ENCODE data around the gene CAMSAP1. TPM values are rescaled to one million over a fixed set of nuclear protein-coding genes. Genes with fewer than 3 reads are reported as not detected.
A peak's percentile ranks its signal among the peaks of the same experiment; 100 is the strongest.

The CAMSAP1 gene
- total RNA-seq, 1 experiment from 2014 or later = 52.7 TPM

- no peaks in the 10 kb centered on the region; a peak in 1 of 5 replicates for H3K9me3 Mint-ChIP-seq
- no peak overlapping the region for H3K4me2 ChIP-seq (ENCODE audit: insufficient read depth, insufficient read length, low read length)
- no peak overlapping the region for H2BK12ac ChIP-seq (ENCODE audit: insufficient read length, low read depth, low read length)
- no peak for TF ChIP-seq CTCF (conservative IDR thresholded peaks at IDR 0.05)
- H3K23me2 ChIP-seq (ENCODE audit: insufficient read length, low read depth, low read length, poor library complexity, severe bottlenecking) = no peaks in the 10 kb centered on the region
- no peak overlapping the region for H2BK120ac ChIP-seq (ENCODE audit: low read depth, low read length, poor library complexity, severe bottlenecking)
- H2AK5ac ChIP-seq (ENCODE audit: insufficient read length, low read length) = no peak overlapping the region
- no peak overlapping the region for H3K56ac ChIP-seq (ENCODE audit: insufficient read length, low read depth, low read length)
- no peaks in the 10 kb centered on the region for H3K9me3 ChIP-seq (ENCODE audit: control insufficient read depth, low read depth, low read length)
- H3K18ac ChIP-seq (ENCODE audit: insufficient read length, low read depth, low read length) = no peak overlapping the region
- H4K5ac ChIP-seq (ENCODE audit: insufficient read length, low read depth, low read length) = no peak overlapping the region
- H3K27ac Mint-ChIP-seq = peak overlapping the region; percentile 46 to 79 (median 74); a peak in 4 of 7 replicates
- H3K4me3 Mint-ChIP-seq = no peak overlapping the region
- no peak overlapping the region for H3K9ac ChIP-seq (ENCODE audit: extremely low read depth, insufficient read length, low read length)
- H4K8ac ChIP-seq (replicated peaks; ENCODE audit: insufficient read length, low read depth, low read length) = no peak overlapping the region
- H3K79me1 ChIP-seq (ENCODE audit: insufficient read depth, low read depth, low read length, poor library complexity, severe bottlenecking) = no peaks in the 10 kb centered on the region
- H3K27me3 Mint-ChIP-seq (ENCODE audit: low read depth) = no peaks in the 10 kb centered on the region; the same call in 1 of the 2 replicates
- H3K27ac ChIP-seq (ENCODE audit: insufficient read length, low read depth, low read length) = no peak overlapping the region
- peak; percentile 31 for DNase-seq
- H3K4ac ChIP-seq (ENCODE audit: low read depth, low read length) = no peak overlapping the region
- no peak overlapping the region for H3K23ac ChIP-seq (ENCODE audit: insufficient read length, low read depth, low read length)
- no peaks in the 10 kb centered on the region for H3K4me1 ChIP-seq (ENCODE audit: insufficient read depth, low read length)
- no peaks in the 10 kb centered on the region for H3K27me3 ChIP-seq (ENCODE audit: insufficient read depth, low read length)
- H4K20me1 ChIP-seq (ENCODE audit: control insufficient read depth, insufficient read depth, insufficient read length) = no peaks in the 10 kb centered on the region
- no peak overlapping the region for H3T11ph ChIP-seq (ENCODE audit: low read length)
- H2BK20ac ChIP-seq (ENCODE audit: low read depth, low read length, poor library complexity, severe bottlenecking) = no peak overlapping the region
- H3K79me2 ChIP-seq (ENCODE audit: insufficient read depth, low read length) = no peaks in the 10 kb centered on the region
- H3K36me3 Mint-ChIP-seq (ENCODE audit: insufficient read depth in 1 of 3, low read depth in 3 of 3) = peaks cover 5 to 14% (median 7%) of the 10 kb centered on the region in 3 experiments; a peak in 5 of 7 replicates
- H4K91ac ChIP-seq (ENCODE audit: insufficient read length, low read depth, low read length) = no peak overlapping the region
- peaks cover 7 to 16% of the 10 kb centered on the region in 2 experiments for H3K4me1 Mint-ChIP-seq
- H2BK15ac ChIP-seq (ENCODE audit: low read depth, low read length) = no peak overlapping the region
- no peak overlapping the region for H3K14ac ChIP-seq (ENCODE audit: insufficient read depth, low read length)
- H2BK5ac ChIP-seq (ENCODE audit: insufficient read length, low read length) = no peak overlapping the region
- H2AFZ ChIP-seq (ENCODE audit: low read length) = no peak overlapping the region
- WGBS (ENCODE audit: extremely low coverage, insufficient read length, low lambda C conversion rate) = no CpG with 5 or more reads among the region's 22 CpGs
Observed at GRCh38 chr9:135805422-135806022, 101.8 kb downstream of the CAMSAP1 start.

Measured in H9 (cell line).